ENCODE data around the gene GLYAT.

Gene GLYAT, protein sequence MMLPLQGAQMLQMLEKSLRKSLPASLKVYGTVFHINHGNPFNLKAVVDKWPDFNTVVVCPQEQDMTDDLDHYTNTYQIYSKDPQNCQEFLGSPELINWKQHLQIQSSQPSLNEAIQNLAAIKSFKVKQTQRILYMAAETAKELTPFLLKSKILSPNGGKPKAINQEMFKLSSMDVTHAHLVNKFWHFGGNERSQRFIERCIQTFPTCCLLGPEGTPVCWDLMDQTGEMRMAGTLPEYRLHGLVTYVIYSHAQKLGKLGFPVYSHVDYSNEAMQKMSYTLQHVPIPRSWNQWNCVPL

DNA sequence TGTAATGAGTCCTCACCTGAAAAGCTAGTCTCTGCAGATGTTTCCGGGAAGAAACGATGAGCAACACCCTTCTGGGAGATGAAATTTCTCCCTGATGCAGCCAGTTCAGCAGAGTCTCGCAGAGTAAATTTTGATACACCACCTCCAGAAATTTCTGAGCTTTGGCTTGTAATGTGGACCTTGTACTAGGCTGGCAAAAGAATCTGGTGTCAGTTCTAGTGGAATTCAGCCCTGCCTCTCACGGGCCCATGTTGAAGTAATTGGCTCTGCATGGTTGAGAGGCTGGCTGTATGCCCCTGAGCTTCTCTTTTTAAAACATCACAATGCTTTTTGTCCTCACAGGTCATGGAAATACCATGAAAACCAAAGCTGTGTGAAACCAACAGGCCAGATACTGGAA is at the start of gene GLYAT:
Gene GLYAT (minus strand): TSS at position 125 of the 400 bp plus-strand sequence. CDS start 7,447 bp downstream, outside the sequence.
- H3K4me3 ChIP-seq (ENCODE audit: low read depth, low read length), result no peak within 1 kb of the TSS
- DNase-seq, result no peak
- TF ChIP-seq, protein P1, sequence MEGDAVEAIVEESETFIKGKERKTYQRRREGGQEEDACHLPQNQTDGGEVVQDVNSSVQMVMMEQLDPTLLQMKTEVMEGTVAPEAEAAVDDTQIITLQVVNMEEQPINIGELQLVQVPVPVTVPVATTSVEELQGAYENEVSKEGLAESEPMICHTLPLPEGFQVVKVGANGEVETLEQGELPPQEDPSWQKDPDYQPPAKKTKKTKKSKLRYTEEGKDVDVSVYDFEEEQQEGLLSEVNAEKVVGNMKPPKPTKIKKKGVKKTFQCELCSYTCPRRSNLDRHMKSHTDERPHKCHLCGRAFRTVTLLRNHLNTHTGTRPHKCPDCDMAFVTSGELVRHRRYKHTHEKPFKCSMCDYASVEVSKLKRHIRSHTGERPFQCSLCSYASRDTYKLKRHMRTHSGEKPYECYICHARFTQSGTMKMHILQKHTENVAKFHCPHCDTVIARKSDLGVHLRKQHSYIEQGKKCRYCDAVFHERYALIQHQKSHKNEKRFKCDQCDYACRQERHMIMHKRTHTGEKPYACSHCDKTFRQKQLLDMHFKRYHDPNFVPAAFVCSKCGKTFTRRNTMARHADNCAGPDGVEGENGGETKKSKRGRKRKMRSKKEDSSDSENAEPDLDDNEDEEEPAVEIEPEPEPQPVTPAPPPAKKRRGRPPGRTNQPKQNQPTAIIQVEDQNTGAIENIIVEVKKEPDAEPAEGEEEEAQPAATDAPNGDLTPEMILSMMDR (IDR thresholded peaks at IDR 0.05; ENCODE audit: low read depth, low read length, missing control alignments), result no peak
- H3K36me3 ChIP-seq (replicated peaks), result no peaks in the 10 kb centered on the region
- in situ Hi-C loops (cut with HindIII; ENCODE audit: low pct_ligation_motif_present, low sequenced_read_pairs), result no loop called here
- no peaks in the 10 kb centered on the region for H3K27me3 ChIP-seq (replicated peaks)
- H3K27ac ChIP-seq, result no peak within 1 kb of the TSS

DNA sequence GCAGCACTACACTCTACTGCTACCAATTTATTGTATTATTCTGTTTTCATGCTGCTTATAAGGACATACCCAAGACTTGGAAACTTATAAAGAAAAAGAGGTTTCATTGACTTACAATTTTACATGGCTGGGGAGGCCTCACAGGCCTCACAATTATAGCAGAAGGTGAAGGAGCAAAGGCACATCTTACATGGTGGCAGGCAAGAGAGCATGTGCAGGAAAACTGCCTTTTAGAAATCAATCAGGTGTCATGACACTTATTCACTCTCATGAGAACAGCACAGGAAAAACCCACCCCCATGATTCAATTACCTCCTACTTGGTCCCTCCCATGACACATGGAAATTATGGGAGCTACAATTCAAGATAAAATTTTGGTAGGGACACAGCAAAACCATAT is 49.6 kb upstream of the GLYAT start:
- no peak for DNase-seq
- Histone ChIP-seq H3K36me3 (replicated peaks) (no peaks in the 10 kb centered on the region), H3K4me3 (ENCODE audit: low read depth, low read length) (no peak overlapping the region), H3K27ac (no peak overlapping the region), H3K27me3 (replicated peaks) (no peaks in the 10 kb centered on the region)
- in situ Hi-C loops (cut with HindIII; ENCODE audit: low pct_ligation_motif_present, low sequenced_read_pairs), result no loop called here
- TF ChIP-seq, protein P1 (IDR thresholded peaks at IDR 0.05; ENCODE audit: low read depth, low read length, missing control alignments), result no peak

DNA sequence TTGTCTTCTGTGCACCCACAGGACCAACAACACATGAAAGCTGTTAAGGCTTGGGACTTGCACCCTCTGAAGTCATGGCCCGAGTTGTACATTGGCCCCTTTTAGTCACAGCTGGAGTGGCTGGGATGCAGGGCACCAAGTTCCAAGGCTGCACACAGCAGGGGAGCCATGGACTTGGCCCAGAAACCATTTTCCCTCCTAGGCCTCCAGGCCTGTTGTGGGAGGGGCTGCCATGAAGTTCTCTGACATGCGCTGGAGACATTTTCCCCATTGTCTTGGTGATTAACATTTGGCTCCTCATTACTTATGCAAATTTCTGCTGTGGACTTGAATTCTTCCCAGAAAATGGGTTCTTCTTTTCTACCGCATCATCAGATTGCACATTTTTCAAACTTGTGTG is 48.8 kb upstream of the GLYAT start:
- H3K27me3 ChIP-seq (replicated peaks), result no peaks in the 10 kb centered on the region
- TF ChIP-seq, protein P1 (IDR thresholded peaks at IDR 0.05; ENCODE audit: low read depth, low read length, missing control alignments), result no peak
- no peak overlapping the region for H3K4me3 ChIP-seq (ENCODE audit: low read depth, low read length)
- no peak overlapping the region for H3K27ac ChIP-seq
- no peaks in the 10 kb centered on the region for H3K36me3 ChIP-seq (replicated peaks)
- DNase-seq, result no peak
- in situ Hi-C loops (cut with HindIII; ENCODE audit: low pct_ligation_motif_present, low sequenced_read_pairs), result no loop called here

DNA sequence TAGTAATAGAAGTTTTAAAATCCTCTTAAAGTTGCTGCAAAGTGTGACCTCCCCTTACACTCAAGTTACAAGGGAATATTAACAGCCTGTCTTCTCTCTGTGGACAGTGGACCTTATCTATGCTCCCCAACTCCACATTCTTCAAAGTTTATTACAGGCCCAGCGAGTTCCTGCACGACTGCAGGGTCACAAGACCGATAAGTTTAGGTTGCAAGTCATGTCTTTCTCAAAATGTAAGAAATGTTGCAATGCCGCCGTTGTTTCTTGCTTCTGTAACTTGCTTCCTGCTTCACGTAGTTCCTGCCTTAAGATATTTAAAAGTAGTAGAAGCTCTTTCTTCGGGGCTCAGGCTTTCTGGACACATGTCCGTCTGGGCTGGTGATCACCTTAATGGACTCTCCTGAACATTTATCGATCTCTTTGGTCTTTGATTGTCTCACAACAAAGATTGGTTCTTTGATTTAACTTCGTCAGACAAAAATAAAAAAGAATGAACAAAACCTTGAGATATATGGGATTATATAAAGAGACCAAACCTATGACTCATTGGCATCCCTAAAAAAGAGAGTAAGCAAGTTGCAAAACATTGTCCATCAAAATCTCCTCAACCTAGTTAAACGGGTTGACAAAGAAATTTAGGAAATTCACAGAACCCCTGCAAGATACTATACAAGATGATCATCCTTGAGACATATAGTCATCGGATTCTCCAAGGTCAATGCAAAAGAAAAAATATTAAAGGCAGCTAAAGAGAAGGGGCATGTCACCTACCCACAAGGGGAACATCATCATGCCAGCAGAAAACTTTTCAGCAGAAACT is 45.4 kb upstream of the GLYAT start:
- DNase-seq, result no peak
- no peaks in the 10 kb centered on the region for H3K36me3 ChIP-seq (replicated peaks)
- no peak overlapping the region for H3K27ac ChIP-seq
- in situ Hi-C loops (cut with HindIII; ENCODE audit: low pct_ligation_motif_present, low sequenced_read_pairs), result no loop called here
- TF ChIP-seq, protein P1 (IDR thresholded peaks at IDR 0.05; ENCODE audit: low read depth, low read length, missing control alignments), result no peak
- no peak overlapping the region for H3K4me3 ChIP-seq (ENCODE audit: low read depth, low read length)
- no peaks in the 10 kb centered on the region for H3K27me3 ChIP-seq (replicated peaks)

DNA sequence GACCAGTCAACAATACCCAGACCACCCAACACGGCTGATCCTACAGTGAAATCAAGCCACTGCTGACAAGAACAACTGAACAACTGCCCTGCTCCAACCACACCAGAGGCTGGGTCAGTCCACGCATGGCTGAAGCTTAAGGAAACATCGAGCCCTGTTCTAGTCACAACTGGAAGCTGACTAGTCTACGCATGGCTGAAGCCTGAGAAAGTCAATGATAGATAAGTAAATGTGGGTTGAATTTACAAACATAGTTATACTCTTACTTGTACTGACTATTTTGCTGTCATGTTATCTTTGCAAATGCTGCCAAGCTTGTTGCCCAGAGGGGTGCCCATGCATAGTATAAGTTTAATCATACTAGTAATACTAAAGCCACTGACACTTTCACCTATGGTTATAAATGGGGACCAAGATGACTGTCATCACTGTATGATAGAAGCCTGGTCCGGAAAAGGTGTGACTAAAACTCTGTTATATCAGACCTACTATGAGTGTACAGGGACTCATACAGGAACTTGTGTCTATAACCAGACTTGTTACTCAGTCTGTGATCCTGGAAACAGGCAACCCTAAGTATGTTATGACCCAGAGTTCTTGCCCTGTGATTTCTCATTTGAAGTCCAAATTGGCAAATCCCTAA is 43.4 kb upstream of the GLYAT start:
- Histone ChIP-seq H3K36me3 (replicated peaks) (no peaks in the 10 kb centered on the region), H3K27me3 (replicated peaks) (no peaks in the 10 kb centered on the region), H3K4me3 (ENCODE audit: low read depth, low read length) (no peak overlapping the region), H3K27ac (no peak overlapping the region)
- DNase-seq, result no peak
- TF ChIP-seq, protein P1 (IDR thresholded peaks at IDR 0.05; ENCODE audit: low read depth, low read length, missing control alignments), result no peak
- in situ Hi-C loops (cut with HindIII; ENCODE audit: low pct_ligation_motif_present, low sequenced_read_pairs), result no loop called here

All from brain microvascular endothelial cell (primary cell).